Endodermal cell (in vitro differentiated cells): ENCODE measurements around the gene ST6GALNAC4. TPM values are rescaled to one million over a fixed set of nuclear protein-coding genes. Genes with fewer than 3 reads are reported as not detected.

ENCODE experiments used
- DNase-seq: peaks from one replicate; pipeline ENCODE4 v3.0.0-alpha.2; 2017
- H3K27ac ChIP-seq: 2 replicates; pipeline ENCODE4 v1.5.1; 2013; ENCODE audit warnings: mild to moderate bottlenecking, low read depth, low read length, moderate library complexity
- H3K27me3 ChIP-seq: 2 replicates; pipeline ENCODE4 v1.6.1; 2013; ENCODE audit warnings: mild to moderate bottlenecking, low read length, moderate library complexity; ENCODE audit not compliant: insufficient read depth, control insufficient read depth, poor library complexity, severe bottlenecking
- H3K36me3 ChIP-seq: 2 replicates; pipeline ENCODE4 v1.7.0; 2013; ENCODE audit warnings: mild to moderate bottlenecking, low read length, moderate library complexity; ENCODE audit not compliant: control insufficient read depth, insufficient read depth
- H3K4me1 ChIP-seq: one replicate; pipeline ENCODE4 v1.7.0; 2013; ENCODE audit warnings: low read length; ENCODE audit not compliant: control insufficient read depth, insufficient read depth
- H3K4me3 ChIP-seq: 2 replicates; pipeline ENCODE4 v1.5.1; 2013; ENCODE audit warnings: mild to moderate bottlenecking, low read length, moderate library complexity
- H3K9ac ChIP-seq: 2 replicates; pipeline ENCODE4 v1.6.1; 2013; ENCODE audit warnings: mild to moderate bottlenecking, low read length, moderate library complexity; ENCODE audit not compliant: poor library complexity, severe bottlenecking; ENCODE audit errors: extremely low read depth
- H3K9me3 ChIP-seq: 2 replicates; pipeline ENCODE4 v1.6.1; 2013; ENCODE audit warnings: mild to moderate bottlenecking, low read length, moderate library complexity; ENCODE audit not compliant: control insufficient read depth
- H3K27ac Mint-ChIP-seq: 2 replicates; pipeline ENCODE4 v1.8.0; 2020; ENCODE audit warnings: mixed read lengths
- H3K27me3 Mint-ChIP-seq: 2 replicates; pipeline ENCODE4 v1.8.0; 2021; ENCODE audit warnings: mild to moderate bottlenecking, mixed read lengths; ENCODE audit not compliant: insufficient read depth
- H3K36me3 Mint-ChIP-seq: 2 replicates; pipeline ENCODE4 v1.8.0; 2020; ENCODE audit warnings: low read depth, mixed read lengths
- H3K4me1 Mint-ChIP-seq: 2 replicates; pipeline ENCODE4 v1.8.0; 2020; ENCODE audit warnings: mixed read lengths
- H3K4me3 Mint-ChIP-seq: 2 replicates; pipeline ENCODE4 v1.8.0; 2020; ENCODE audit warnings: mild to moderate bottlenecking, moderate library complexity, mixed read lengths
- H3K9me3 Mint-ChIP-seq: 2 replicates; pipeline ENCODE4 v1.8.0; 2020; ENCODE audit warnings: mild to moderate bottlenecking, mixed read lengths
- WGBS, 2 experiments: methylation state at CpG; one replicate each; pipeline versions ENCODE4 v1.1.5 to v1.1.7; 2013; ENCODE audit warnings: missing lambda C conversion rate in 2 of 2, mixed read lengths in 1 of 2; ENCODE audit not compliant: insufficient coverage in 1 of 2, insufficient read length in 1 of 2; 5-methylcytosine and 5-hydroxymethylcytosine counted together
- total RNA-seq, 2 donors: library from RNA; stranded (reverse); fragmentation: NEBNext Ultra II Directional in 1 of 2; extraction: Animal tissue kit (Norgen Biotek cat#: 25700) in 1 of 2; gene quantifications; 2 replicates in 1 of 2; 3 replicates in 1 of 2; pipeline ENCODE4 v1.2.1, GENCODE V29; 2021
- TF ChIP-seq, protein P1 (sequence below): fragments of 200-600 bp; sonication (generic); conservative IDR thresholded peaks from 2 replicates; pipeline ENCODE4 v1.5.0; 2021; ENCODE audit warnings: antibody characterized with exemption, mild to moderate bottlenecking

ST6GALNAC4 gene
- total RNA-seq, 2 donors from 2014 or later: 8.3 to 12.7 TPM

- H3K36me3 Mint-ChIP-seq: no peaks in the 10 kb centered on the region
- no peak overlapping the region for H3K27ac Mint-ChIP-seq
- Histone ChIP-seq H3K27ac (peak overlapping the region; percentile 50), H3K4me3 (no peak overlapping the region), H3K27me3 (no peaks in the 10 kb centered on the region), H3K36me3 (no peaks in the 10 kb centered on the region), H3K9me3 (no peaks in the 10 kb centered on the region), H3K4me1 (peaks cover 14% of the 10 kb centered on the region), H3K9ac (no peak overlapping the region)
- TF ChIP-seq, protein P1, sequence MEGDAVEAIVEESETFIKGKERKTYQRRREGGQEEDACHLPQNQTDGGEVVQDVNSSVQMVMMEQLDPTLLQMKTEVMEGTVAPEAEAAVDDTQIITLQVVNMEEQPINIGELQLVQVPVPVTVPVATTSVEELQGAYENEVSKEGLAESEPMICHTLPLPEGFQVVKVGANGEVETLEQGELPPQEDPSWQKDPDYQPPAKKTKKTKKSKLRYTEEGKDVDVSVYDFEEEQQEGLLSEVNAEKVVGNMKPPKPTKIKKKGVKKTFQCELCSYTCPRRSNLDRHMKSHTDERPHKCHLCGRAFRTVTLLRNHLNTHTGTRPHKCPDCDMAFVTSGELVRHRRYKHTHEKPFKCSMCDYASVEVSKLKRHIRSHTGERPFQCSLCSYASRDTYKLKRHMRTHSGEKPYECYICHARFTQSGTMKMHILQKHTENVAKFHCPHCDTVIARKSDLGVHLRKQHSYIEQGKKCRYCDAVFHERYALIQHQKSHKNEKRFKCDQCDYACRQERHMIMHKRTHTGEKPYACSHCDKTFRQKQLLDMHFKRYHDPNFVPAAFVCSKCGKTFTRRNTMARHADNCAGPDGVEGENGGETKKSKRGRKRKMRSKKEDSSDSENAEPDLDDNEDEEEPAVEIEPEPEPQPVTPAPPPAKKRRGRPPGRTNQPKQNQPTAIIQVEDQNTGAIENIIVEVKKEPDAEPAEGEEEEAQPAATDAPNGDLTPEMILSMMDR: peak; percentile 52
- no peak overlapping the region for H3K4me3 Mint-ChIP-seq
- no peaks in the 10 kb centered on the region for H3K9me3 Mint-ChIP-seq
- DNase-seq: no peak
- 80 to 84% methylated on average over 14 to 19 of the region's 19 CpGs for WGBS, 2 experiments
- H3K27me3 Mint-ChIP-seq: no peaks in the 10 kb centered on the region
- peaks cover 18% of the 10 kb centered on the region for H3K4me1 Mint-ChIP-seq
Measured at GRCh38 chr9:127865645-127866464, 51.0 kb downstream of the ST6GALNAC4 start.

GRCh38 chr9:127863191-127863621, 53.6 kb downstream of the ST6GALNAC4 start:
- no peaks in the 10 kb centered on the region for H3K9me3 Mint-ChIP-seq
- peaks cover 21% of the 10 kb centered on the region for H3K4me1 Mint-ChIP-seq
- H3K4me3 ChIP-seq: no peak overlapping the region
- no peaks in the 10 kb centered on the region for H3K27me3 Mint-ChIP-seq
- no peaks in the 10 kb centered on the region for H3K9me3 ChIP-seq
- 83 to 92% methylated on average over 10 to 12 of the region's 13 CpGs for WGBS, 2 experiments
- H3K4me3 Mint-ChIP-seq: no peak overlapping the region
- no peaks in the 10 kb centered on the region for H3K36me3 Mint-ChIP-seq
- H3K36me3 ChIP-seq: no peaks in the 10 kb centered on the region
- H3K27ac Mint-ChIP-seq: no peak overlapping the region
- H3K27ac ChIP-seq: no peak overlapping the region
- H3K27me3 ChIP-seq: no peaks in the 10 kb centered on the region
- DNase-seq: no peak
- TF ChIP-seq, protein P1: no peak
- no peak overlapping the region for H3K9ac ChIP-seq
- H3K4me1 ChIP-seq: peaks cover 14% of the 10 kb centered on the region

GRCh38 chr9:127862075-127863011, 54.5 kb downstream of the ST6GALNAC4 start:
- Mint-ChIP-seq H3K4me3 (no peak overlapping the region), H3K27me3 (no peaks in the 10 kb centered on the region), H3K27ac (peak overlapping the region; percentile 48), H3K36me3 (no peaks in the 10 kb centered on the region), H3K9me3 (no peaks in the 10 kb centered on the region), H3K4me1 (peaks cover 21% of the 10 kb centered on the region)
- TF ChIP-seq, protein P1: no peak
- Histone ChIP-seq H3K4me3 (no peak overlapping the region), H3K27me3 (no peaks in the 10 kb centered on the region), H3K4me1 (peaks cover 14% of the 10 kb centered on the region), H3K36me3 (no peaks in the 10 kb centered on the region), H3K9me3 (no peaks in the 10 kb centered on the region), H3K9ac (no peak overlapping the region), H3K27ac (no peak overlapping the region)
- WGBS, 2 experiments: 81 to 84% methylated on average over 21 to 29 of the region's 29 CpGs
- no peak for DNase-seq
